NCI-H146 treated with DMSO at 0.1 percent for 48 hours (cell line): ENCODE data around the gene SLC41A3.

ENCODE experiments used
- DNase-seq: peaks from one replicate; lab custom pipeline; 2025; ENCODE audit not compliant: unreplicated experiment; lab: John Stamatoyannopoulos, UW

The SLC41A3 gene

DNA sequence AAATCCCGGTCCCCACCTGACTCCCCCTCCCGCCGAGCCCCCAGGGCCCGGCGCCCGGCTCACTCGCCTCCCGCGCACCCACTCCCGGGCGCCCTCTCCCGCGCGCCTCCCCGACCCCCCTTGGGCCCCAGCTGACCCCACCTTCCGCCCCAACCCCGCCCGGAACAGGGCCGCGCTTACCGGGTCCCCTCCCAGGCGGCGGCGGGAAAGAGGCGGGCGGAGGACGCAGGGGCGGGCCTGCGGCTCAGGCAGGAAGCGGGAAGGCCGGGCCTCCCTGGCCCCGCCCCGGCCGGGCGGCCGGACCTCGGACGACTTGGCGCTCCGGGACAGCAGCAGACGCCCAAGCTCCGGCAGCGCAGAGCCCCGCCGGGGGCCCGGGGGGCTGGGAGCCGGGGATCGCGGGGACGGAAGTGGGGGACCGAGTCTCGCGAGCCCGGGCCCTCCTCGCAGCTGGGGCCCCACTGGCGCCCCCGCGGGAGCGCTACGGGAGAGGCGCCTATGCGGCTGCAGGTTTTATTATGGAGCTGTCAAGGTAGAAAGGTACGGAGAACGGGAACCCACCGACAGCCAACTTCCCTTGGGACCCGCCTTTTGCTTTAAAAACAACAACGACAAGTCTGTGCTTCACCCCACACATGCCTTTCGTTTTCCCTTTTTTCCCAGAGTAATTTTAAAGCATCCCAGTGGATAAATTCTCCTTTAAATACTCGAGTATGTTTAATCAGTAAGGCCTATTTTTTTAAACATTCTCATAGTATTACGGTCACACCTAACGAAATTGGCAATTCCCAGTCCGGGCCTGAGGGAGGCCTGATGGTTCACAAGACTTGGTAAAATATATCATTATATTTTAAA is at the start of gene SLC41A3:
Gene SLC41A3 (minus strand): TSS at position 212 of the 855 bp plus-strand sequence. CDS start 15,905 bp downstream, outside the sequence.
- DNase-seq = peak; percentile 90

DNA sequence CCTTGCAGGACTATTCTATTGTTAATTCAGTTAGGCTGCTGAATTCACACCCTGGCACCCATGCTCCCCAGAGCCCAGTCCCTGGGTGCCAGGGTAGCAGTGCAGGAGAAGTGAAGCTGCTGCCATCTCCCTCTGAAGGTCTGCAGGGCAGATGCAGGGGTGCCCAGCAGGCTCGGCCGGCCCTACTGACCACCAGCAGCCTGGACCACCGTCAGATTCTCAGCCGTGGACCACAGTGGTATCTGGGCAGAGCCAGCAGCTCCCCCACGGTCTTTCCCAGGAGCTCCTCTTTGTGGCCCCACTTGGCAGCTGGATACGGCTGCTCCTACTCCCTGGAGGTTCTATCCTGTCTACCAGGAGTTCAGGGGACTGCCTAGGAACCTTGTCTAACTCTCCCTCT is 49.7 kb upstream of the SLC41A3 start:
- DNase-seq = no peak

DNA sequence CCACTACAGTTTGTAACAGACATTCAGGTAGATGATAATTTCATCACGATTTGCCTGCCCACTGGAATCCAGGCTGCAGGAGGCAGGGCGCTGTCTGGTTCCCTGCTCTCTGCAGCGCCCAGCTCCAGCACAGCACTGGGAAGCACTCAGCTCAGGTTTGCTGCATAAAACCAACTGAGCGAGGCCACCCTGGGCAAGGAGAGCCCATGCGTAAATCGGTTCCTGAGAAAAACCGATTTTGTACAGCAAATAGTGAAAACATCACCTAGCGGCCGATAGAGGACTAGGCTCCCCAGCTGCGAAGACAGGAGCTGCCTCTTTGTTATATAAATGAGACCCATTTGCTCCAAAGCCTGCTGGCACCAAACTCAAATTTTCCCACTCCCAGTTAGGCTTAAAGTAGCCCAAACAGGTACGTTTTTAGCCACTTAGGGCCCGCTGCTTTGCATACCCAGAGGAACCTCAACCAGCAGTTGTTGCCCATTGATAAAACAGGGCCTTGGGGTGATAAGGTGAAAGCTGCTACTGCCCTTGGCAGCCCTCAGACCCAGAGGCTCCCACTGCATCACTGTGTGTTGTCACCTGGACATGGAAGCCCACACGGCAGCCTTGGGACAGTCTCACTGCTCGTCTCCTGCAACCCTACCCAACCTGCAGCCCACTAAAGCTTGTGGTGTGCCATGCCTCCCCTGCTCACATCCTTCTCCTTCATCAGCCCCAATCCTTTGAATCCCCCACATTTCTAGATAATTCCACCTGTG is 49.0 kb upstream of the SLC41A3 start:
- DNase-seq = no peak

DNA sequence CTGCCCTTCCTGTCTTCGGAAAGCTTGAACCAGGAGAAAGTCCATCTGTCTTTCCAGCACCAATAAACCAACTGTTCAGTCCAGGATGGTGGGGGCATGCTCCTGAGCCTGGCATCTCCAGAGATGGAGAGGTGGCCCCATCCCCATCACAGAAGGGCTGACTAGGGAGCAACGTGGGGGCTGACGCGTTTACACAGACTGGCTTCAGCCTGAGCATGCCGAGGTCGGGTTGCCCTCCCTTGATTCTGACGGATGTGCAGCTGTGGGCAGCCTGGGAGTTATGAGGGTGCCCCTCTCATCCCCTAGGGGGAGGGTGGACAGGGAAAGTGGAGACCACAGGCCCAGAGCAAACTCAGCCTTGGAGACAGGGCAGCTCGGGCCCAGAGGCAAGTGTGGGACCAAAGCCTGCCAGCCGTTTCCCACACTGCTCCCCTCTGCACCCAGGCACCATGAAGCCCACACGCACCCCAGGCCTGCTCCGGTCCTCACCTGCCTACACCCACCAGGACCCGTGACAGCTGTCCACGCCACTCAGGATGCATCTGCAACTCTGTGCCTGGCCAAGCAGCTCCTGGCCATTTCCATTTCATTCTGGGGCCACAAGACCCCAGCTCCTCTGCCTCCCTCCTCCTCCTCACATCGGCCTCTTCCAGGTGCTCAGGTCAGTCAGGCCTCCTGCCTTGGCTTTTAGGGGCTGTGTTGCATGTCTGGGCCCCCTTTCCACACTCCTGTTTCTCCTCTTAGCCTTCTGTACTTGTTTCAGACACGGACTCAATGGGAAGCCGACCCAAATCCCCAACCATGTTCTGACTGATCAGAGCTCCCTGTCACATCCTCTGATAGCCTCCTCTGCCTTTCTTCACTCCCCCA is 48.2 kb upstream of the SLC41A3 start:
- no peak for DNase-seq

DNA sequence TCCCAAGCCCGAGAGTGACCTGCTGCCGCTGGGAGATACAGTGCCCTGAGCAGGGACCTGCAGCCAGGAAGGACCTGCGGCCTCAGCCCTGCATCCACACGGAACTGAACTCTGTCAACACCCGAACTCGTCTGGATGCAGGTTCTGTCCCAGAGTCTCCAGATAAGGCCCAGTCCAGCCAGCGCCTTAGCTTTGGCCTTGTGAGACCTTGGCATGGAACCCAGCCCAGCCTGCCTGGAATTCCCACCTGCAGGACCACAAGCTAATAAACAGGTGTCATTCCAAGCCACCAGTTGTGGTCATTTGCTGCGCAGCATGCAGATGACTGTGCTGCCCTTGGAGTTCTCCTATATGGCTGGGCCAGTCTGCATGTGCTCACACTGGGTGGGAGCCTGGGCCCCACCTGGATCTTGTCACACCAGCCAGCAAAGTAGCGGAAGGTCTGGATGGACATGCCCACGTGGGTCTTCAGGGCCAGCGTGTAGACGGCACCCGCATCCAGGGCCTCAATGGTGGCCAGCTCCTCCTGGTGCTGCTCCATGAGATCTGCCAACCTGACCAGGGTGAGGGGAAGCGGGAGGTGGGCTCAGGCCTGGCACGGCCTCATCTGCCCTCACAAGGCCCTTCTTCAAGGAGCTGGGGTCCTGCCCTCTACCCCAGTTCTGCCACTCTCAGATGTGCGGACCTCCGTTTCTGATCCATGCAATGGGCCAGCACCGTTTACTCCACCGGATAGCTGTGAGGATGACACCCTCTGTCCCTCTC is 47.2 kb upstream of the SLC41A3 start:
- DNase-seq = no peak

DNA sequence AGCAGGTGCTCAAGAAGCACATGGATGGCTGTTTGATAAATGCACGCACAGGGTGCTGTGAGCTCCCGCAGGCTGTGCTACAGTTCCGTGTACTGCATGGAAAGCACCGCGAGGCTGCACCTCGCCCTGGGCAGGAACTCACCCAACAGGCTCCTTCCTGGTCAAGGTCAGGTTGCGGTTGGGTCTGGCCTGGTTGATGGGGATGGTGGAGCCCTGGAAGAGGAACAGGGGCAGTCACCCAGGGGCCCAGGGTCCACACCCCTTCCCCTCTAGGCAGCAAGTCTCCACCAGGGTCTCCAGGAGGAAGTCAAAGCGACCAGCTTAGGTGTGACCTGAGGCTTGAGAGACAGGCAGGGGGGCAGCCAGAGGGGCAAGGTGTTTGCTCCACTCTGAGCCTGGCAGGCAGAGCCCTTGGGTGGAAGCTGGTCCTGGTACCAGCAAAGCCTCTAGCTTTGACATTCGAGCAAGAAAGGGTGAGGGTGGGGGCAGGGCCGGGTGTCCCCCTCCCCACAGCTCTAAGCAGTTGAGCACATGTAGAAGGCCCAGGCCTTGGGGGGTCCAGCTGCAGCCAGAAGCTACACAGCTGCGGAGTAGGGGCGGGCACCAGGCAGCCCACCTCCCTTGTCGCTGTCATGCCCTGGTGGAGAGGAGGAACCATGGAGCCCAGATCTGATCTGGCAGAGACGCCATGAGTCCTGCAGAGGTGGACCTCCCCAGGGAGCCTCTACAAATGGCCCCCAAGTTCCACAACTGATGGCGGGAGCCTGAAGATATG is 46.3 kb upstream of the SLC41A3 start:
- no peak for DNase-seq

DNA sequence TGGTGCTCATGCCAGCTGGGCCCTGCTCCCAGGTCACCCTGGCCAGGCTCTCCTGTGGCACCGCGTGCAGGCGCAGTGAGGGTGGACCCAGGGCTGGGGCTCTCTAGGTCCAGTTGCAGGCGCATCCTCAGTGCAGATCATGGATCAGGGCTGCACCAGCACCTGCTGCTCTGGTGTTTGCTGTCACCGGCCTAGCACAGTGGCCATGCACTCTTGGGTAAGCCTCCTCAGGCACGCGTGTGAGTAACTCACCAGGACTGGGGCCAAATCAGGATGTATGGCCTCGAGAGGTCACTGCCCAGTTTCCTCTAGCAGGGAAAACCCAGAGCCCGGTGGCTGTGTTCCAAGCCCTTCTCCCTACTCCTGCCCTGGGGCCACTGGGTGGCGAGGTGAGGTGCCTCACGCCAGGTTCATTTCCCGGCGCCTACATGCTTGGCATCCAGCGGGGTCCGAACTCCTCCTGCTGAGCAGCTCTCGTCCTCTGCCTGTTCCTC is 45.5 kb upstream of the SLC41A3 start:
- peak; percentile 14 for DNase-seq

DNA sequence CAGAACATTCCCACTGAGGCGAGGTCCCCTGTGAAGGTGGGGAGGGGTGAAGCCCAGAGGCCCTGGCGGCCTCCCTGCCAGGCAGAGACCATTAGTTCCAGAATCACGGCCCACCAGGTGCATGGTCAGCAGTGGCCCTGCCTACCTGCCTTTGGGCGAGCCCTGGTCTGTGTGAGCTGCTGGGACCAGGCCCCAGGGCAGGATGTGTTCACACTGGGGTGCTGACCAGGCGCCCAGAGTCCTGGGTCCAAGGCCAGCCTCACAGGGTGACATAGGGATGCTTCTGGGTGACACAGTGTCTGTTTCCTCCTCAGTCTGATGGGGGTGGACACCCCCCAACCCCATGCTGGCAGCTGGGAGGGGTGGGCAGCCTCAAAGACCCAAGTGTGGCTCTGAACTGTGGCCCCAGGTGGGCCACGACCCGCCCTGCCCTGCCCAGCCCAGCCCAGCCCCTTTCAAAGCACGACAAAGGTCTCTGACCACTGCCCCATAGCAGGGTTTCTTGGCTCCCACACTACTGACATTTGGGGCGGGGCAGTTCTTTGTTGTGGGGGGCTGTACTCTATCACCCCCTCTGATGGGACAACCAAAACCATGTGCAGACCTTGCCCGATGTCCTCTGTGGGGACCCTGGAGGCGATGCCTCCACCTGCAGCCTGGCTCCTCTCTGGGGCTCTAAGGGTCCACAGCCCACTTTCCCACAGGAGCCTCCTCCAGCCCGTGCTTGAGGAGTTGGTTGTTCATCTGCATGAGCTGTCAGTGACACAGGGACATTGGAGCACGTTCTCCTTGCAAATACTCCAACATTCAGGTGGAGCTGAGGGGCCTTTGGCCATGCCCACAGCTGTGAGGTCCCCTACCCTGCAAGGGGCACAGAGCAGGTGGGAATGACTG is 44.8 kb upstream of the SLC41A3 start:
- no peak for DNase-seq

DNA sequence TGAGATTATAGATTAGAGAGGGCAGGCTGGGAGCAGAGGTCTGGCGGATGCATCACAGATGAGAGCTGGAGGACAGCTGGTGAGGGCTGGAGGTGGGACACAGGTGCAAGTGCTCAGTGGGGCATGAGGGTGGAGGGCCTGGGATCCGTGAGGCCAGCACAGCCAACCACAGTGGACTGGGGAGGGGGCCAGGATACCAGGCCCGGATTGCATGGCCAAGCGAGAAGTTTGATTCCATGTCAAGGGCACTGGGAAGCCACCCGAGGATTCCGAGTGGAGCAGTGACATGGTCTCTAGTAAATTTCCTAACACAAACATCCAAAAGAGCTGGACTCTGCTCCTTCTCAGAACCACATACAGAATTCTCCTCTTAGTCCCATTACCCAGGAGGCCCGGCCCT is 44.0 kb upstream of the SLC41A3 start:
- DNase-seq = no peak

DNA sequence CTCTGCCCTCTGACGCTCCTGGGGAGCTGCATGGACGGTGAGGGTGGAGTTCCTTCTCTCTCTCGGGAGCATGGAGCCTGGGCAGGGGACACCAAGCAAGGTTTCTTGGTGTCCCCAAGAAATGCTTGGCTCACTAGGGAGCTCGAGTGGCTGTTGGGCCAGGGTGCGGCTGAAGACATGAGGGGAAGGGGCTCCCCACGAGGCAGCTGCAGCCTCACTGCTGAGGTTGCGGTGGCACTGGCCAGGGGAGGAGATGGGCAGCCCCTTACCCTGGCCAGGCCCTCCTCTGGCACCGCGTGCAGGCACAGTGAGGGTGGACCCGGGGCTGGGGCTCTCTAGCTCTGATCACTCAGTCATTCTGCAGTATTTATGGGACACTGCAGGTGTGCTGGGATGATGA is 43.5 kb upstream of the SLC41A3 start:
- DNase-seq = no peak

DNA sequence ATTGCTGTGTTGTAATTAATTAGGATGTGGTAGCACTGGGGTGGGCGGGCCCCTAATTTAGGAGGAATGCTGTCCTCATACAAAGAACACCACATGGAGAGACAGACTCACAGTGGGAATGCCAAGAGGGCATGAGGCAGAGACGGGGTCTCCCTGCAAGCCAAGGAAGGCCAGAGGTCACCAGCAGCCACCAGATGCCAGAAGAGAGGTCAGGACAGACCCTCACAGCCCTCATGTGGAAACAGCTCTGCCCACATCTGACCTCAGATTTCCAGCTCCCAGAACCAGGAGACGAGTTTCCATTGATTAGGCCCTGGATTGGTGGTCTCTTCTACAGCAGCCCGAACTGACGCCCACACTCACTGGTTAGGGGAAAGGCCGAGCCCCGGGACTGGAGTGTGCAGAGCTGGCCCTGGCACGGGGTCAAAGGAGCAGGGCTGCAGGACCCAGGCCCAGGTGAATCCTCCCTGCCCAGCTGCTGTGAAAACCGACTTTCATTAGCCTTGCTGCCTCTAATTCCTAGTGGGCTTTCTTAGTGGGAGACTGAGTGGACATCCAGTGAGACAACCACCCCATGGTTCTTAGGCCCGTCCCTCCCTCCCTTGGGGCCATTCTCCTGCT is 43.0 kb upstream of the SLC41A3 start:
- DNase-seq = no peak

DNA sequence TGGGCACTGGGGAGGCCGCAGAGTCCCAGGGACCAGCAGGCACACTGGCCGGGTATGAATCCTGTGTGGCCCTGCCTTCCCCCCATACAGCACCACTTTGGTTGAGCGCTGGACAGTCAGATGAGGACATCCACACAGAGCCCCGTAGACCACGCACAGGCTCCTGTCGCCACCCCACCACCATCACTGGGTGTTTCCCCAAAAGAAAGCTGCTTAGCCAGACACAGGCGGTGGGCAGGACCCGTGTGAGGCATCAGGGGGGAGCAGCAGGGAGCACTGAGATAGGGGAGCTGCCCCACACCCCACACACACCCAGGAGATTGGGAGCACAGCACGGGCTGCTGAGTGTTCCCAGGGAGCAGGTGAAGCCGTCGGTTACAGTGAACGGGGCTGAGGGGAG is 42.4 kb upstream of the SLC41A3 start:
- DNase-seq = no peak

DNA sequence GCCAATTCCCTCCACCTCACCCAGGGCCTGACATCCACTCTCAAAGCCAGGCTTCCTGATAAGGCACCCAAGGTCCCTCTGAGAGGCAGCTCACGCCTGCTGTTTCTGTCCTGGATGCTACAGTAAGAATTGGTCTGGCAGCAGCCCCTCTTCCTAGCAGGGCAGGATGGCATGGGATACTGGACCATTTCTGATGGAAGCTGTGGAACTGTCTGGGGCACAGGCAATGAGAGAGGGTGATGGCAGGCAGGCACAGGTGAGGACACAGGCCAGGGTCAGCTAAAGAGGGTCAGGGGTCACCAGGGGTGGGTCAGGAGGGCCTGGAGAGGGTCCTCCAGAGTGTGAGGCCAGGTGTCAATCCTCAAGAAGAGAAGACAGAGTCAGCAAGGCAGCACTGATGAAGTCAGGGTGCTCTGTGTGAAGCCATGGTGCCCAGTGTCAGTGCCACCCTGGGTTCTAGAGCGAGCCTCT is 41.9 kb upstream of the SLC41A3 start:
- DNase-seq = no peak

DNA sequence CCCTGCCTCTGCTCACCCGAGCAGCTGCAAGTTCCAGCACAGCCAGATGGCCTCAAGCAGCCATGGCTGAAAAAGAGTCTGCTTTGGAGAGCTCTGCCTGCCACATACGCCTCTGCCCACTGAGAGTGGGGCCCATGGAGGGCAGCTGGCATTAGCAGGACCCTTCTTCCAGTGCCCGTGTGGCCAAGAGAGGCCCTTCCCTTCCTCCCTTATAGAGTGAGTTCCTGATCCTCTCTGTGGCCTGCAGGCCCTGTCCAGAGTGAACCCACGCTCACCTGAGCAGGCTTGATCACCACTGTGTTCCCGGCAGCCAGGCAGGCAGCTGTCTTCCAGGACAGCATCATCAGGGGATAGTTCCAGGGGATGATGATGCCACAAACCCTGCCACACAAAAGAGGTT is 41.4 kb upstream of the SLC41A3 start:
- no peak for DNase-seq

DNA sequence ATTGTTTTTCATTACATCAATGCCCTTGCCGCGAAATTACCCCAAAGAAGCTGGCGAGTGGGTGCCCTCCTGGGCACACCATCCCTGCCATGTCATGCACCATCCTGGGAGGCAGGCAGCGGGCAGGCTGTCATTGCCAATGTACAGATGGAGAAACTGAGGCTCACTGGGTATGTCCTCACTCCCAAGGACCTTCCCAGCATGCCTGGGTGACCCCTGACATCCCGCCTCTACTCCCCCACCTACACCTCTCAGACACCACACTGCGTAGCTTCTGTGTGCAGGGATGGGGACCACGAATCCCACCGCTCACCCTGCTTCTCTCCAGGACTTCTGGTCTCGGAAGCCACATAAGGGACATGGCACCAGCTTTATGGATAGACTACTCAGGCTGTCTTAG is 41.0 kb upstream of the SLC41A3 start:
- no peak for DNase-seq

DNA sequence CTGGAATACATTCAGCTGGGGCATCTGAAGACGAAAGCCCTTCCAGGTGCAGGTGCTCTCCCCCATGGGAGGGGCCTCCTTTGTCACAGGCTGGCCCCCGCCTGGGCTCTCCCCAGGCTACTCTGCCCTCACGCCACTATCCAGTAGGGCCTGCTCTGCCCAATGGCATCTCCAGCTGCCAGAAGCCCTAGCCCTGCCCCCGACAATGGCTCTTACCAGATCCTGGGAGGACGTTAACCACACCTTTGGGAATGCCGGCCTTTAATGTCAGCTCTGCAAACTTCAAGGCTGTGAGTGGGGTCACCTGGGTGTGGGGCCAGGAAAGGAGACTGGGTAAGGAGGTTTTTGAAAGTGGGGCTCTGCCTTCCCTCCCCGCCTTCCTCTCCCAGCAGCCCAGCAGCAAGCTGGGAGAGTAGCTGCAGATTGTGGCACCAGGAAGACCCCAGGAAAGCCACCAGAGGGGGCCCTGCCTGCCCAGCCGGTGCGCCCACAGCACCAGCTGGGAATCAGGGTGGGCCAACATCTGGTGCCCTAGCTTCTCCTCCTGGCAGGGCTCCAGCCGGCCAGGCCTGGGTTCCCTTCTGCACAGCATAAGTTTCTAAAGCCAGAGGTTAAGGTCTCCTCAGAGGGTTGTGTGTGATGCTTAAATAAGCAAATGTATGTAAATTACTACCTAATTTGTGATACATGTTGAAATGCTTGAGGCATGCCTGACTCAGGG is 40.4 kb upstream of the SLC41A3 start:
- peak; percentile 95 for DNase-seq

DNA sequence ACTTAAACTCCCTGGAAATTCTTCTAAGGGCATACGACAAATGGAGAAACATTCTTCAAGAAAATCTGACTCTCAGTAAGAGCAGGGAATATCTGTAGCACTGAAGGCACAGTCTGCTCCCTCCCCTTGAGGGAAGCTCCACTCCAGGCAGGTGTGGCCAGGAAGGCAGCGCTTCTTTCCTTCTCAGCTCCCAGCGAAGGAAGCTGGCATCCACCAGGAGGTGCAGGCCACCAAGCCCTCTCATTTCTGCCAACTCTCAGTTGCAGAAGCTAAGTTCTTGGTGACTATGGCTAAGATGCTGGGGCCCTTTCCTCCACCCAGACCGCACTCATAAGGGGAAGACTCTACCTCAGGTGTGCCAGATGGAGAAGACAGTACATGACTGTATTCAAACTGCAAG is 37.7 kb upstream of the SLC41A3 start:
- no peak for DNase-seq
